Endothelial cell (in vitro differentiated cells): ENCODE data around the gene CD52. TPM values are rescaled to one million over a fixed set of nuclear protein-coding genes. Genes with fewer than 3 reads are reported as not detected.

Experiments used
- DNase-seq: peaks from one replicate; pipeline ENCODE4 v3.0.0; 2021; ENCODE audit warnings: low spot score
- H3K27ac Mint-ChIP-seq: one replicate; pipeline ENCODE4 v1.8.0; 2021; ENCODE audit warnings: mixed read lengths, inconsistent platforms; ENCODE audit not compliant: unreplicated experiment
- H3K27me3 Mint-ChIP-seq: one replicate; pipeline ENCODE4 v1.8.0; 2021; ENCODE audit warnings: mild to moderate bottlenecking, moderate library complexity, mixed read lengths, inconsistent platforms; ENCODE audit not compliant: unreplicated experiment
- H3K36me3 Mint-ChIP-seq: one replicate; pipeline ENCODE4 v1.8.0; 2021; ENCODE audit warnings: mild to moderate bottlenecking, low read depth, mixed read lengths, inconsistent platforms; ENCODE audit not compliant: unreplicated experiment
- H3K4me1 Mint-ChIP-seq: one replicate; pipeline ENCODE4 v1.8.0; 2021; ENCODE audit warnings: mild to moderate bottlenecking, mixed read lengths, inconsistent platforms; ENCODE audit not compliant: unreplicated experiment
- H3K4me3 Mint-ChIP-seq: one replicate; pipeline ENCODE4 v1.8.0; 2021; ENCODE audit warnings: mild to moderate bottlenecking, mixed read lengths, inconsistent platforms; ENCODE audit not compliant: unreplicated experiment
- H3K9me3 Mint-ChIP-seq: one replicate; pipeline ENCODE4 v1.8.0; 2021; ENCODE audit warnings: mixed read lengths, inconsistent platforms; ENCODE audit not compliant: unreplicated experiment
- CTCF ChIP-seq: fragments of 200-600 bp; sonication (generic); IDR thresholded peaks from one replicate; pipeline ENCODE4 v1.5.0; 2021; ENCODE audit warnings: antibody characterized with exemption; ENCODE audit not compliant: unreplicated experiment
- total RNA-seq: library from RNA; stranded (reverse); fragmentation: NEBNext Ultra II Directional; extraction: Animal tissue kit (Norgen Biotek cat#: 25700); gene quantifications from one replicate; pipeline ENCODE4 v1.2.1, GENCODE V29; 2021; ENCODE audit not compliant: unreplicated experiment

Gene CD52
- total RNA-seq, 1 donor from 2014 or later, result 21.8 TPM

- DNase-seq, result no peak
- Mint-ChIP-seq H3K4me3 (no peak overlapping the region), H3K9me3 (no peaks in the 10 kb centered on the region), H3K36me3 (peaks cover 7% of the 10 kb centered on the region), H3K4me1 (peaks cover 25% of the 10 kb centered on the region), H3K27ac (no peak overlapping the region), H3K27me3 (no peaks in the 10 kb centered on the region)
- no peak for TF ChIP-seq CTCF
Observed at GRCh38 chr1:26293911-26294463, 23.8 kb upstream of the CD52 start.

GRCh38 chr1:26295194-26296138, 22.3 kb upstream of the CD52 start:
- no peak for DNase-seq
- Mint-ChIP-seq H3K4me1 (peaks cover 25% of the 10 kb centered on the region), H3K4me3 (peak overlapping the region; percentile 78), H3K9me3 (no peaks in the 10 kb centered on the region), H3K27ac (peak overlapping the region; percentile 79), H3K27me3 (peaks cover 2% of the 10 kb centered on the region), H3K36me3 (peaks cover 7% of the 10 kb centered on the region)
- TF ChIP-seq CTCF, result no peak

- Mint-ChIP-seq H3K4me3 (no peak overlapping the region), H3K4me1 (peaks cover 22% of the 10 kb centered on the region), H3K36me3 (peaks cover 7% of the 10 kb centered on the region), H3K9me3 (no peaks in the 10 kb centered on the region), H3K27ac (no peak overlapping the region), H3K27me3 (peaks cover 2% of the 10 kb centered on the region)
- no peak for TF ChIP-seq CTCF
- DNase-seq, result no peak
Observed at GRCh38 chr1:26296340-26297056, 21.3 kb upstream of the CD52 start.

GRCh38 chr1:26297057-26297790, 20.5 kb upstream of the CD52 start:
- TF ChIP-seq CTCF, result no peak
- H3K9me3 Mint-ChIP-seq, result no peaks in the 10 kb centered on the region
- no peak overlapping the region for H3K4me3 Mint-ChIP-seq
- peaks cover 7% of the 10 kb centered on the region for H3K36me3 Mint-ChIP-seq
- H3K27ac Mint-ChIP-seq, result no peak overlapping the region
- H3K4me1 Mint-ChIP-seq, result peaks cover 18% of the 10 kb centered on the region
- DNase-seq, result no peak
- peaks cover 2% of the 10 kb centered on the region for H3K27me3 Mint-ChIP-seq
